HG03175 (cell line): Measurements from ENCODE around the gene S100A12.
"Not testable (repeated sequence)": the region's sequence is repeated elsewhere in the genome, so short reads cannot be mapped to it uniquely, and the experiment has no call there.

Experiments used
- ATAC-seq: cut with Tn5 transposase; IDR thresholded peaks from one replicate; pipeline ENCODE4 v1.9.1; 2021; ENCODE audit warnings: mild to moderate bottlenecking, moderate library complexity; ENCODE audit not compliant: unreplicated experiment

The S100A12 gene

DNA sequence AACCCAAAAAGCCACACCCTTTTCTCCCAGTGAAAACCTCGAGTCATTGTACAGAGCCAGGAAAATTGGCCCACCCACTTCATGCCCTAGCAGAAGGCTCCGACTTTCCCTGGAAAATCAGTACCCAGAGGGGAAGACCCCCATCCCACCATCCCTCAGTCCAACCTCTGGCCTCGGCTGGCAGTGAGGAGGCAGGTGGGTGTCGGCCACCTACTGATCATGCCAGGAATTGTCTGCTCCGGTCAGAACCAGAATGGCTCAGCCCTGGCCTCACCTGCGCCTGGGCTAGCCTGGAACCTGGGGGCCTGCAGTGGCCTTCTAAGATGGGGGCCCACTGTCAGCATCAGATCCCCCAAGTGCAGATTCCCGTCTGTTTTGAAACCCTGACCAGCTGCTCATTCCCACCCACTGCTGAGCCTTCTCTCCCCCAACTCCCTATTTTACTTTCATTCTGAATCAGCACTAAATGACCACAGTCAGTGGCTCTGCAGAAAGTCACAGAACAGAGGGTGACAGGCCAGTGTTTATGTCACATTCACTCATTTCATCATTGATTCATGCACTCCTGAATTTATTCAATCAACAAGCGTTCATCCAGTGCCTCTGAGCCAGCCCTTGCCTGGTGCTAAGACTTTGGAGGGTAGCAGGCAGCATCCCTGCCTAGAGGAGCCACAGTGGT, 20.8 kb downstream of the S100A12 start:
- no peak for ATAC-seq

- ATAC-seq = no peak
These were observed 22.0 kb downstream of the S100A12 start for GRCh38 chr1:153353226-153353947.

- no peak for ATAC-seq
These were observed 22.9 kb downstream of the S100A12 start for GRCh38 chr1:153352523-153352922.

DNA sequence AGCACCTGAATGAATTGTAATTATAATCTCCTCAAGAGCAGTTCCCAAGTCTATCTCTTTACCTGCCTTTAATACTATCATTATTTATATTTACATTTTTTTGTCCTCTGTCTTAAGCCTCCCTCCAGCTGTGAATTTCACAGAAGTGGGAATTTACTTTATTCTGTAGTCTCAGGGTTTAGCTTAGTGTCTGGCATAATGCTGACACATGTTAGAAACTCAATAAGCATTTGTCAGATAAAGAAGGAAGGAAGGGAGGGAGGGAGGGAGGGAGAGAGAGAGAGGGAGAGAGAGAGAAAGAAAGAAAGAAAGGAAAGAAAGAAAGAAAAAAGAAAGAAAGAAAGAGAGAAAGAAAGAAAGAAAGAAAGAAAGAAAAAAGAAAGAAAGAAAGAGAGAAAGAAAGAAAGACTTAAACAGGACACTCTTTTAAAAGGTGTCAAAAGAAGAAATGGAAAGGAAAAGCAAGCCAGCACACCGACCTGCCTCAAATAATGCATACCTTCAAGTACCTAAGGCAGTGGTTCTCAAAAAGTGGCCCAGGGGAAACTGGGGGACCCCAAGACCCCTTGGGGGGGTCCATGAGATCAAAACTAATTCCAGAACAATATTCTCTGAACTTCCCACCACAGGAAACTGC, 25.0 kb downstream of the S100A12 start:
- ATAC-seq = no peak

DNA sequence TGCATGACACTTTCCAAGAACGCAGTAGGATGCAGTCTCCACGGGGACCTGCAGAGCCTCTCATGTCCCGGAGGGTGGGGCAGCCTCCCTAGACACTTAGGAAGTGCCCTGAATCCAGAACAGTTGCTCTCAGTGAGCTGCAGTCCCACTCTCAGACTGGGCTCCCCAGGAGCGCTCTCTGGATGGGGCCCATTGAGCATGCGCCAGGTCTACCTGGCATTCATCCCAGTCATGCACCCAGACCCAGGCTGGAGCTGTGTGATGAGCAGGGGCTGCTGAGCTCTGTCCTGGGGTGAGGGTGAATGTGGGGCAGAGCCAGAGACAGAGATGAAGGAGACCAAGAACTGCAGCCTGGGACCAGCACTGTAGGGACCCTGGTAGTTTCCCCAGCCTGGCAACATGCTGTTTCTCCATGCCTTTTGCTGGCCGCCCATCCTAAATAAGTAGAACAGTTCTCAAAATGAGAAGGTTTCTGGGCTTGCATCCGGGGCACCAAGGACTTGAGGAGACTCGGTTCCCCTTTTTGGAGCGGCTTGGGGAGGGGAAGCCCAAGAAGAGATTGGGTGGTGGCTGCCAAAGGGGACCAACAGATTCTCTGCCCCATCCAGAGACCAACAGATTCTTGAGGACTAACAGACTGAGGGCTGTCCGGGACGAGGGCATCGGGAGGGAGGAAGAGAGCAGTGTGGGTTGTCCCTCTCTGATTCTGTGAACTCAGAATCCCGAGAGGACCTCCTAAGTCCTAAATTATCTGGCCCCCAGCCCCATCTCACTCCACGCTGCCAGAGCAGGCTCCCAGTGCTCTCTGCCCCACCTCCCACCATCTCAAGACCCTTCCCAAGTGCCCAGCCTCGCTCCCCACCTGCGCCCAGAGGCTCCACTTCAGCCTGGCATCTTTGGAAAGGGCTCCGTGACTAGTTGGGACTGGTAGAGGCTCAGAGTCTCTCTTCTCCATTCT, 25.8 kb downstream of the S100A12 start:
- ATAC-seq = no peak

DNA sequence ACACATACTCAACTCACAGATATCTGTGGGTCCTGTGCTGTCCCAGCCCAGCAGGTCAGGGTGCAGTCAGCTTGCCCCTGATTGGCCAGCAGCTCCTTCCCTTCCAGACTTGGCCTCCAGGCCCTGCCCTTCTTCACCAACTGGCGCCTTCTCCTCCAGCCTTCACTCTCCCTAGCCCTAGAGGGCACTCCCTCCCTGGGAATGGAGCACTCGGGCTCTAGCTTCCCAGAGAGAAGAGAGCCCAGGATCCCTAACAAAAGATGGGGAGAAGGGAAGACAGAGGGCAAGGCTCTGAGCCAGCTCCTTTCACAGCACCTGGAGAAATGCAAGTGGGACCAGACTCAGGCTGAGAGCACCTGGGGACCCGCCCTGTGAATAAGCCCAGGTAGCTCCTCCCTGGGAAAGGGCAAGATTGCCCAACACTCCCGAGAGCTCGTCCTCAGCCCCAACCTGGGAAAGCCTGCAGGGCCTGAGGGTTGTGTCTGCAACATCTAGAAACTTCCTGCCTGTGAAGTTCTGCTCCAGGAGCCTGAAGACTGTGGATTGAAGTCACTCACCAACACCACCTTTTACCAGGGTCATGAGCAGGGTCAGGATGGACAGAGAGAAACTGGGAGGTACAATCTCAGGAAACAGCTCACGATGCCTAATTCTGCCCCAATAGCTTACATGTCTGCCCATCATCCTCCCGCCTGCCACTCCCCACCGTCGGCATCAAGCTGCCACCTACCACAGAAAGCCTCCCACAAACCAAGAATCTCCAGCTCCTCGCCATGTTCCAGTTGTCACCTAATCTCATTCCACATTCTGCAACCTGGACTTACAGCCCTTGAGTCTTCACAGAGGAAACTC, 26.7 kb downstream of the S100A12 start, which contains the start of gene PGLYRP4:
Gene PGLYRP4 (minus strand): TSS at position 331 of the 852 bp plus-strand sequence. CDS start 909 bp downstream, outside the sequence.
- no peak for ATAC-seq

- no peak for ATAC-seq
These were observed 27.6 kb downstream of the S100A12 start for GRCh38 chr1:153347856-153348255.

GRCh38 chr1:153347049-153347448, 28.4 kb downstream of the S100A12 start:
- not testable (repeated sequence) for ATAC-seq

GRCh38 chr1:153346077-153346723, 29.2 kb downstream of the S100A12 start:
- ATAC-seq = no peak

- no peak for ATAC-seq
These were observed 30.0 kb downstream of the S100A12 start for GRCh38 chr1:153345187-153346076.

- ATAC-seq = no peak
These were observed 30.7 kb downstream of the S100A12 start for GRCh38 chr1:153344718-153345025.

DNA sequence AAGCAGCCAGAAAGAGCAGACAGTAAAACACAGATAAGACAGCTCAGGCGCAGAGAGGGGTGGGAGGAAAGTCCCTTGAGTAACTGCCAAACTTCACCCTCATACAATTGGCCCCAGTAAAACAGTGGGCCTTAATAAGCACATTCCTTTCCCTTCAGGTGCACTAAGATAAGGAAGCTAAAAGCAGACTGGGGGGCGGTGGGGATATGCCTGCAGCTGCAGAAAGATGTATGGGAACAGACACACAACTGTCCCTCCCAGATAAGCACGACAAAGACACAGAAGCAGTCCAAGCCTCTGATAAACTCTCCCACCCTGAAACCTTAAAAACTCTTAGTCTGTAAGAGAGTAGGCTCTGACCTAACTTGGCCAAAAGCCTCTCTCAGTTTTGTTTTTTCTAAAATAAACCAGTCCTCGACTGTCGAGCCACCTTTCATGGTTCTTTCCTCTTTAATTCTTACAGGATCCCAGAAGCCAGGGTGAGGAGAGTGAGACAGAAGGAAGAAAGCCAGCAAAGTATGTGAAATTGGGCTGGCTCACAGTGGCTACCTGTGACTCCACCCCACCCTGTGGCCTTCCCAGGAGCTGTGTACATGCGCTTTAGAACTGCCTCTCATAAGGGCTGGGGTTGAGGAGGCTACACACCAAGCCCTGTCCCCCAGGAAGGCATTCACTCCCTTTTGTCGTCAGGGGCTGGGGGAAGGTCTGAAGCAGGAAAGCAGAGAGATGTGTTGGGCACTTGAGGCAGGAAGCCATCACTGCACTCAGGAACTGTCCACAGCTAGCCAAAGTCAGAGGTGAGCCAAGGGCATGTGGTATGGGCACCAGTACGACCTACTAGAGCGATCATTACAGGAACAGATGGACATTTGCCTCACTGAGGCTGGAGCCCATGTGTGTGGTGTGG, 31.4 kb downstream of the S100A12 start:
- no peak for ATAC-seq

DNA sequence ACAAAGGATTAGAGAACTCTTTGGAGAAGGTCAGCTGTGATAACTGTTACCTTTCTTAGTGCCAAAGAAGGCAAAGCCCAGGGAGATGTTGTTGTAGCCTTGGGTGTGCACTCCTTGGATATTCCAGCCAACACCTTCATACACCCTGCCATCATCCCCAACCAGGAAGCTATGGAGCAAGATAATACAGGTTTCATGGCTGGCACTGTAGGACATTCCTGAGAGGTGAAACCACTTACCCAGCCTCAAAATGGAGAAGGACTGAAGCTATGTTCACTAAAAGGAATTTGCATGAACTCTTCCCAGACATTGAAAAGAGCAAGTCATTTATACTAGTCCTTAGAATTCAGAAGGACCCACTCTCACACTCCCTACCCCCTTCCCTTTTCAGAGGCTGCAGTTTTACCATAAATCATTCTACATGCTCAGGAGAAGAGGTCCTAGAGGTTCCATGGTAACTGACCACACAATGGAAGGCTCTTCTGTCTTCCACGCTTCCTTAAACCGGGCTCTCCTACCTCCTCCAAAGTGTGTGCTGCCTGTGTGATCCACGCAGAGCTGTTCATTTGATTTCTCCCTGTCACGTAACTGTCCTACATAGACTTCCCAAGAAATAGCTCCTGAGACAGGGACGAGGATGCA, 32.3 kb downstream of the S100A12 start:
- no peak for ATAC-seq

- no peak for ATAC-seq
These were observed 33.2 kb downstream of the S100A12 start for GRCh38 chr1:153342178-153342577.

- no peak for ATAC-seq
These were observed 33.9 kb downstream of the S100A12 start for GRCh38 chr1:153341431-153341934.

DNA sequence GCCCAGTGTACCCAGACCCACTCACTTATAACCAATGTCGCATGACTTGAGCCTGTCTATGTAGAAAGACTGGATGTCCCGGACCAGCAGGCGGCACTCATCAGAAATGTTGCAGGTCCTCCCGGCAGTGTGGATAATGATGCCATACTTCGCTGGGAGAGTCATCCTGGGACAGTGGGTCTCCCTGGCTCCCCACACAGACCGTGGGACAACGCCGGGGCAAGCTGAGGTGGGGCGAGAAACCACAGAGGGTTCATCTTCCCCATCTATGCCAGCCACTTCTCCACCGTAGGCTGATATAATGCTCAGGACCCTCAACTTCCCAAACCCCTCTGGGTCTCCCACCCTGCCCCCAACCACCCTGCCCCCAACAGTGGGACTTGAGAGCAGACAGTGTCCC, 35.1 kb downstream of the S100A12 start:
- ATAC-seq = no peak

- ATAC-seq = no peak
These were observed 35.6 kb downstream of the S100A12 start for GRCh38 chr1:153339802-153340201.
